Measurements from ENCODE around the gene PARM1.

- TF ChIP-seq CTCF (IDR thresholded peaks at IDR 0.05; ENCODE audit: insufficient read depth, low read length, poor library complexity, severe bottlenecking) (no peak), EZH2phosphoT487 (conservative IDR thresholded peaks at IDR 0.05; ENCODE audit: low read length) (no peak)
These were observed 12.2 kb upstream of the PARM1 start for GRCh38 chr4:74920704-74921103.

All from SU-DHL-6 (cell line).